ENCODE results near the gene MYADML2. TPM values are rescaled to one million over a fixed set of nuclear protein-coding genes. Genes with fewer than 3 reads are reported as not detected.

MYADML2 gene
- total RNA-seq, 1 donor from 2014 or later = not detected

DNA sequence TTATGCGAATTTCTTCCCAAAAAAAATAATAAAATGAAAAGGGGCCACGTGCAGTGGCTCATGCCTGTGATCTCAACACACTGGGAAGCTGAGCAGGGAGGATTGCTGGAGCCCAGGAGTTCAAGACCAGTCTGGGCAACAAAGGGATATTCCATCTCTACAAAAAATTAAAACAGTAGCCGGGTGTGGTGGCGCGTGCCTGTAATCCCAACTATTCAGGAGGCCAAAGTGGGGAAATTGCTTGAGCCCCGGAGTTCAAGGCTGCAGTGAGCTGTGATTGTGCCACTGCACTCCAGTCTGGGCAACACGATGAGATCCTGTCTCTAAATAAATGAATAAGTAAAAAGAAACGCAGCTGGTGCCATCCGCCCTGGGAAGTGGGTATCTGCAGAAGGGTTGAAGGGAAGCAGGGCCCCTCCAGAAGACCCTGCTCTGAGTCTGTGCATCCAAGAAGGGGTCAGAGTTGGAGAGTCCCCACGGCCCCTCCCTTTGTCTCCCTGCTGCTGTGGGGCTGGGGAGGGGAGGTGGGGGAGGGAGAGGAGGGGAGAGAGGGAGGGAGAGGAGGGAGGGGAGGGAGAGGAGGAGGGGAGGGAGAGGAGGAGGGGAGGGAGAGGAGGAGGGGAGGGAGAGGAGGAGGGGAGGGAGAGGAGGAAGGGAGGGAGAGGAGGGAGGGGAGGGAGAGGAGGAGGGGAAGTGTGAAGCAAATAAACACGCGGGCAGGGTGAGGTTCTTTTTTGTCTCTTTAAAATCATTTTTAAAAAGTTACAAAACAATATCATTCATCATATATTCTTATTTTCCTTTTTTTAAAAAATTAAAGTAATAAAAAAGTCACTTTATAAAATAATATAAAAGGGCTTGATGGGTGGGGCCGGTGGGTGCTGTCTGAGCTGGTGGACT lies 5.0 kb upstream of the MYADML2 start:
- TF ChIP-seq, protein P1, sequence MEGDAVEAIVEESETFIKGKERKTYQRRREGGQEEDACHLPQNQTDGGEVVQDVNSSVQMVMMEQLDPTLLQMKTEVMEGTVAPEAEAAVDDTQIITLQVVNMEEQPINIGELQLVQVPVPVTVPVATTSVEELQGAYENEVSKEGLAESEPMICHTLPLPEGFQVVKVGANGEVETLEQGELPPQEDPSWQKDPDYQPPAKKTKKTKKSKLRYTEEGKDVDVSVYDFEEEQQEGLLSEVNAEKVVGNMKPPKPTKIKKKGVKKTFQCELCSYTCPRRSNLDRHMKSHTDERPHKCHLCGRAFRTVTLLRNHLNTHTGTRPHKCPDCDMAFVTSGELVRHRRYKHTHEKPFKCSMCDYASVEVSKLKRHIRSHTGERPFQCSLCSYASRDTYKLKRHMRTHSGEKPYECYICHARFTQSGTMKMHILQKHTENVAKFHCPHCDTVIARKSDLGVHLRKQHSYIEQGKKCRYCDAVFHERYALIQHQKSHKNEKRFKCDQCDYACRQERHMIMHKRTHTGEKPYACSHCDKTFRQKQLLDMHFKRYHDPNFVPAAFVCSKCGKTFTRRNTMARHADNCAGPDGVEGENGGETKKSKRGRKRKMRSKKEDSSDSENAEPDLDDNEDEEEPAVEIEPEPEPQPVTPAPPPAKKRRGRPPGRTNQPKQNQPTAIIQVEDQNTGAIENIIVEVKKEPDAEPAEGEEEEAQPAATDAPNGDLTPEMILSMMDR (IDR thresholded peaks at IDR 0.05) = no peak
- Mint-ChIP-seq H3K36me3 (ENCODE audit: low read depth) (no peaks in the 10 kb centered on the region), H3K27me3 (ENCODE audit: low read depth) (peaks cover 3% of the 10 kb centered on the region), H3K4me3 (ENCODE audit: unreplicated experiment) (no peak overlapping the region), H3K4me1 (ENCODE audit: low read depth) (no peaks in the 10 kb centered on the region), H3K27ac (ENCODE audit: unreplicated experiment) (no peak overlapping the region), H3K9me3 (ENCODE audit: low read depth) (no peaks in the 10 kb centered on the region)
- no peak for DNase-seq (ENCODE audit: low spot score)

DNA sequence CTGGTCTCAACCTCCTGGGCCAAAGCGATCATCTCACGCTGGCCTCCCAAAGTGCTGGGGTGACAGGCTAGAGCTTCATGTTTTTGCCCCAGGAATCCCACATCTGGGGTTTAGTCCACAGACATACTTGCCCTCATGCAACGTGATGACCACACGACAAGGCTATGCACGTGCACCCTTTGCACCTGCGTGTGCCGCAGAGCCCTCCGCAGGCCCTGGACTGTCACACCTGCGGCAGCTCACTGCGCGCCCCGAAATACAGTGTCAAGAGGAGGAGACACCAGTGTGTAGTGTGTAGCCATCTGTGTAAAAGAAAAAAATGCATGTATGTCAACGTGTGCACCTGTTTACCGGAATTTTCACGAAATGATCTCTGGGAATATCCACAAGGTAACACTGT lies 3.5 kb upstream of the MYADML2 start:
- no peak overlapping the region for H3K27ac Mint-ChIP-seq (ENCODE audit: unreplicated experiment)
- TF ChIP-seq, protein P1 (IDR thresholded peaks at IDR 0.05) = no peak
- DNase-seq (ENCODE audit: low spot score) = no peak
- H3K4me3 Mint-ChIP-seq (ENCODE audit: unreplicated experiment) = no peak overlapping the region
- H3K9me3 Mint-ChIP-seq (ENCODE audit: low read depth) = no peaks in the 10 kb centered on the region
- H3K27me3 Mint-ChIP-seq (ENCODE audit: low read depth) = peaks cover 3% of the 10 kb centered on the region
- no peaks in the 10 kb centered on the region for H3K4me1 Mint-ChIP-seq (ENCODE audit: low read depth)
- no peaks in the 10 kb centered on the region for H3K36me3 Mint-ChIP-seq (ENCODE audit: low read depth)

DNA sequence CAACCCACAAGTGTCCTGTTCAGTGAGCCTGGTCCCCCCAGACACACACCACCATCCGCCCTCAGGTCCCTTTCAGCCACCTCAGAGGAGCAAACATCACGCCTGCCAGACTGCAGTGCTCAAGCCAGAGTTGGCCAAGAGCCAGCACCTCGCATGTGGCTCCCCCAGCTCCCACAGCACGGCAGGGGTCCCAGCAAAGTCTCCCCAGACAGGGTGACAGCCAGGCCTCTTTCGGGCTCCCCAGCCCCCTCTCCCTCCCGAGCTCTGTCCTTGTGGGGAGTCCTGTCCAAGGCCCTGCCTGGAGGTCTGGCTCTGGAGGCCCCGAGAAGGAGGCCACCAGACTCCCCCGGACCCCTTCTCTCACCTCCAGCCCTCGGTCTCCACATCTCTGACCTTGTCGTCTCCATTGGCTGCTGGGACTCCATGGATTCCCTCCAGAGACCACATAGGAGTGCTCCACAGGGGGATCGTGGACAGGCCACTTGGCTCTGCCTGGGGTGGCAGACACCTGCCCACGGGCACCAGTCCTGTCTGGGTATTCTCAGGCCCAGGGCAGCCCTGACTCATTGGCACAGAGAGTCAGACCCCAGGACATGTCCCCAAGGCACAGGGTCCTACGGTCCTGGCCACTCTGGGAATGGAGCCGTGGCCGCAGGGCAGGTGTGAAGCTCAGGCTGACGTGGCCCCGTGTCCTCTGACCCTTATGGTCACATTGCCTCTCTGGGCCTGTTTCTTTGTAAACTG lies 1.8 kb upstream of the MYADML2 start:
- no peak overlapping the region for H3K27ac Mint-ChIP-seq (ENCODE audit: unreplicated experiment)
- no peak for DNase-seq (ENCODE audit: low spot score)
- no peaks in the 10 kb centered on the region for H3K4me1 Mint-ChIP-seq (ENCODE audit: low read depth)
- H3K36me3 Mint-ChIP-seq (ENCODE audit: low read depth) = no peaks in the 10 kb centered on the region
- H3K27me3 Mint-ChIP-seq (ENCODE audit: low read depth) = peaks cover 3% of the 10 kb centered on the region
- H3K9me3 Mint-ChIP-seq (ENCODE audit: low read depth) = no peaks in the 10 kb centered on the region
- H3K4me3 Mint-ChIP-seq (ENCODE audit: unreplicated experiment) = no peak overlapping the region
- TF ChIP-seq, protein P1 (IDR thresholded peaks at IDR 0.05) = no peak

DNA sequence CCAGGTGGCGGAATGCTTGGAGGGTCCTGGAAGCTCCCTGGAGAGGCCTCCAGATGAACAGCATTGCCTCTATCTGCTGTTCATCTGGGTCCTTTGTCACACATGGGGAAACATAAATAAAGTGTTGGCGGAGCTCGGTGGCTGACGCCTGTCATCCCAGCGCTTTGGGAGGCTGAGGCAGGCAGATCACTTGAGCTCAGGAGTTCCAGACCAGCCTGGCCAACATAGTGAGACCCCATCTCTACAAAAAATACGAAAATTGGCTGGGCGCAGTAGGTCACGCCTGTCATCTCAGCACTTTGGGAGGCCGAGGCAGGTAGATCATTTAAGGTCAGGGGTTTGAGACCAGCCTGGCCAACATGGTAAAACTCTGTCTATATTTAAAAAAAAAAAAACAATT lies 2.2 kb downstream of the MYADML2 start:
- peaks cover 3% of the 10 kb centered on the region for H3K4me1 Mint-ChIP-seq (ENCODE audit: low read depth)

DNA sequence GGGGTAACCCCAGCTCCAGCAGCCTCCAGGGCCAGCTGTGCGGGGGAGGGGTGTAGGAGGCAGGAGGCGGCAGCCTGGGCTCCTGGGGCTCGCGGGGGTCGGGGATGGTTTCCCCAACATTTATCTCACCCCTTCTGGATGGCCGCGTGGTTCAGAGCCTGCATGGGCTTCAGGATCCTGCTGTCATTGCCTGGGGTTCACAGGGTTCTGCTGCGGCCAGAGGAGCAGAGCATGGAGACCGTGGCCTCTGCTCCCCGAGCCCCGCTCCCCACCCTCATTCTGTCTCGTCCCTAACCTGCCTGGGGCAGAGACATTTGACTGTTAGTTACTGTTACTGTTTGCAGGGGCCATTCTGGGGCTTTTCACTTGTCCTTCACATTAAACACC lies 4.9 kb downstream of the MYADML2 start:
- Mint-ChIP-seq H3K4me3 (ENCODE audit: unreplicated experiment) (no peak overlapping the region), H3K9me3 (ENCODE audit: low read depth) (no peaks in the 10 kb centered on the region), H3K4me1 (ENCODE audit: low read depth) (peaks cover 8% of the 10 kb centered on the region), H3K27ac (ENCODE audit: unreplicated experiment) (no peak overlapping the region), H3K27me3 (ENCODE audit: low read depth) (no peaks in the 10 kb centered on the region), H3K36me3 (ENCODE audit: low read depth) (no peaks in the 10 kb centered on the region)
- no peak for DNase-seq (ENCODE audit: low spot score)
- TF ChIP-seq, protein P1 (IDR thresholded peaks at IDR 0.05) = no peak

More for the DNA sequence above, 2.2 kb downstream of the MYADML2 start:
- TF ChIP-seq, protein P1 (IDR thresholded peaks at IDR 0.05) = no peak
- Mint-ChIP-seq H3K27ac (ENCODE audit: unreplicated experiment) (no peak overlapping the region), H3K36me3 (ENCODE audit: low read depth) (no peaks in the 10 kb centered on the region), H3K27me3 (ENCODE audit: low read depth) (no peaks in the 10 kb centered on the region), H3K9me3 (ENCODE audit: low read depth) (no peaks in the 10 kb centered on the region), H3K4me3 (ENCODE audit: unreplicated experiment) (no peak overlapping the region)
- DNase-seq (ENCODE audit: low spot score) = no peak
